GM23338 (cell line): Measurements from ENCODE around the gene PFKFB3.

ENCODE experiments used
- CTCF ChIP-seq, 2 experiments: fragments of 200-600 bp in 1 of 2; sonication (generic) in 1 of 2; conservative IDR thresholded peaks; 2 replicates each; pipeline versions ENCODE4 v1.5.1 to v1.6.1; 2016 to 2017; ENCODE audit warnings: antibody characterized with exemption in 2 of 2, low read depth in 2 of 2, mild to moderate bottlenecking in 2 of 2, moderate library complexity in 1 of 2
- EZH2 ChIP-seq: fragments of 200-600 bp; sonication (generic); IDR thresholded peaks from one replicate; pipeline ENCODE4 v1.8.0; 2017; ENCODE audit warnings: antibody characterized with exemption, mild to moderate bottlenecking, low read depth; ENCODE audit not compliant: unreplicated experiment
- EZH2phosphoT487 ChIP-seq: fragments of 200-600 bp; sonication (generic); IDR thresholded peaks from one replicate; pipeline ENCODE4 v1.8.1; 2018; ENCODE audit warnings: antibody characterized with exemption; ENCODE audit not compliant: unreplicated experiment
- POLR2AphosphoS5 ChIP-seq: IDR thresholded peaks from 2 replicates; pipeline ENCODE4 v1.6.1; 2016; ENCODE audit warnings: antibody characterized with exemption, low read depth

- TF ChIP-seq CTCF (conservative IDR thresholded peaks at IDR 0.05; ENCODE audit: low read depth in 2 of 2), result no peak
- no peak for TF ChIP-seq EZH2phosphoT487
- no peak for TF ChIP-seq EZH2
- TF ChIP-seq POLR2AphosphoS5, result no peak
Measured at GRCh38 chr10:6165221-6165725, 37.5 kb upstream of the PFKFB3 start.
